MCF 10A (cell line): ENCODE data around the gene COLEC12. TPM values are rescaled to one million over a fixed set of nuclear protein-coding genes. Genes with fewer than 3 reads are reported as not detected.

Experiments
- BruUV-seq: library from RNA; stranded (reverse); fragments of 400-500 nt; replicated peaks from 2 replicates; lab custom pipeline; 2021; lab: Mats Ljungman, UMichigan
- CTCF ChIA-PET: fragments of 300-600 bp; sonication (Branson Sonifier 250); formaldehyde crosslinking; extraction: SDS; loops from one replicate; lab custom pipeline; 2021; ENCODE audit warnings: antibody characterized with exemption, inconsistent platforms; lab: Yijun Ruan, JAX
- POLR2A ChIA-PET: fragments of 300-600, 350-650 bp; sonication (Branson Sonifier 250); formaldehyde crosslinking; extraction: SDS; loops from one replicate; lab custom pipeline; 2020; ENCODE audit warnings: antibody characterized with exemption, inconsistent platforms; lab: Yijun Ruan, JAX
- DNase-seq: peaks from one replicate; pipeline ENCODE4 v3.0.0-alpha.2; 2018; ENCODE audit not compliant: unreplicated experiment
- H3K27ac Mint-ChIP-seq: one replicate; pipeline ENCODE4 v1.8.0; 2022; ENCODE audit warnings: mild to moderate bottlenecking, low read depth, mixed read lengths; ENCODE audit not compliant: unreplicated experiment
- H3K27me3 Mint-ChIP-seq: one replicate; pipeline ENCODE4 v1.8.0; 2022; ENCODE audit warnings: mixed read lengths; ENCODE audit not compliant: insufficient read depth, unreplicated experiment
- H3K36me3 Mint-ChIP-seq: one replicate; pipeline ENCODE4 v1.8.0; 2022; ENCODE audit warnings: mild to moderate bottlenecking, moderate library complexity, mixed read lengths; ENCODE audit not compliant: insufficient read depth, unreplicated experiment
- H3K4me1 Mint-ChIP-seq: one replicate; pipeline ENCODE4 v1.8.0; 2022; ENCODE audit warnings: mixed read lengths; ENCODE audit not compliant: insufficient read depth, unreplicated experiment
- H3K4me3 Mint-ChIP-seq: one replicate; pipeline ENCODE4 v1.8.0; 2022; ENCODE audit warnings: mild to moderate bottlenecking, moderate library complexity, mixed read lengths; ENCODE audit not compliant: unreplicated experiment
- H3K9me3 Mint-ChIP-seq: one replicate; pipeline ENCODE4 v1.8.0; 2022; ENCODE audit warnings: mixed read lengths; ENCODE audit not compliant: unreplicated experiment
- CTCF ChIP-seq: fragments of 200-600 bp; IDR thresholded peaks from one replicate; pipeline ENCODE4 v1.8.0; 2022; ENCODE audit warnings: antibody characterized with exemption, mild to moderate bottlenecking; ENCODE audit not compliant: unreplicated experiment
- intact Hi-C: fragments of 100-400 bp; cut with micrococcal nuclease; formaldehyde crosslinking; loops from 2 replicates; pipeline ENCODE4 v1.14.1; 2022
- total RNA-seq: library from RNA; stranded (reverse); gene quantifications from 2 replicates; pipeline ENCODE4 v1.2.3, GENCODE V29; 2022

Gene COLEC12
- total RNA-seq, 1 experiment from 2014 or later: 0.05 TPM

DNA sequence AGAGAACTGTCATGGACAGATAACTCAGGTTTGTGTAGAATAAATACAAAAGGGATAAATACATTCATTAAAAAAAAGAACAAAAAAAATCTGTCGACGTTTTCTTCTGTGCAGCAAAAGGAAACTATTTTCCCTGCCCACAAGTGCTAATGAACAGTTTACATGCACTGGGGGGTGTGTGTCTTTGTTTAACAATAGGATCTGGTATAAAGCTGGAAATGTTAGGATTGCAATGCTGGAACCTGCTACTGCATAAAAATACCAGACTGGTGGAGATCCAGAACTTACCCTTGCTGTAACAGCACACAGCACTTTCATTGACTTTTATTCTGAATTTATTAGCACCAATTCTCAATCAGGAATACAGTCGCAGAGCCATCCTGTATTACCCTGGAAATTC is 148.1 kb downstream of the COLEC12 start:
- peaks cover 7% of the 10 kb centered on the region for H3K9me3 Mint-ChIP-seq

GRCh38 chr18:350953-351572 is 149.4 kb downstream of the COLEC12 start:
- intact Hi-C loops: no loop called here
- POLR2A ChIA-PET: no interaction called here
- Mint-ChIP-seq H3K27me3 (no peaks in the 10 kb centered on the region), H3K27ac (no peak overlapping the region), H3K4me1 (no peaks in the 10 kb centered on the region), H3K4me3 (no peak overlapping the region), H3K9me3 (peaks cover 13% of the 10 kb centered on the region), H3K36me3 (no peaks in the 10 kb centered on the region)
- CTCF ChIA-PET: no interaction called here
- DNase-seq: no peak
- no TSS peak for BruUV-seq
- TF ChIP-seq CTCF: no peak

More for the DNA sequence above, 148.1 kb downstream of the COLEC12 start:
- Mint-ChIP-seq H3K27ac (no peak overlapping the region), H3K4me3 (no peak overlapping the region), H3K27me3 (no peaks in the 10 kb centered on the region), H3K36me3 (no peaks in the 10 kb centered on the region), H3K4me1 (no peaks in the 10 kb centered on the region)
- BruUV-seq: no TSS peak
- no peak for DNase-seq
- POLR2A ChIA-PET: no interaction called here
- intact Hi-C loops: no loop called here
- CTCF ChIA-PET: interaction anchor here (0.7 kb wide), 2 partner anchors 19 to 179 kb away, joined by 3 to 5 read pairs; no protein-coding TSS in a partner anchor
- TF ChIP-seq CTCF: no peak

GRCh38 chr18:346600-346999 is 153.9 kb downstream of the COLEC12 start:
- BruUV-seq: no TSS peak
- no peaks in the 10 kb centered on the region for H3K36me3 Mint-ChIP-seq

GRCh38 chr18:341102-341501 is 159.4 kb downstream of the COLEC12 start:
- DNase-seq: no peak
- Mint-ChIP-seq H3K9me3 (peaks cover 24% of the 10 kb centered on the region), H3K4me1 (no peaks in the 10 kb centered on the region), H3K27me3 (peaks cover 11% of the 10 kb centered on the region), H3K27ac (no peak overlapping the region), H3K4me3 (no peak overlapping the region), H3K36me3 (no peaks in the 10 kb centered on the region)
- TF ChIP-seq CTCF: no peak
- POLR2A ChIA-PET: no interaction called here
- BruUV-seq: no TSS peak
- intact Hi-C loops: no loop called here
- CTCF ChIA-PET: no interaction called here

More at GRCh38 chr18:346600-346999, 153.9 kb downstream of the COLEC12 start:
- Mint-ChIP-seq H3K27me3 (no peaks in the 10 kb centered on the region), H3K4me3 (no peak overlapping the region), H3K4me1 (no peaks in the 10 kb centered on the region), H3K9me3 (peaks cover 25% of the 10 kb centered on the region), H3K27ac (no peak overlapping the region)
- no peak for TF ChIP-seq CTCF
- POLR2A ChIA-PET: no interaction called here
- no peak for DNase-seq
- CTCF ChIA-PET: interaction anchor here (0.6 kb wide), 1 partner anchor 78 kb away, joined by 3 read pairs; no protein-coding TSS in a partner anchor
- intact Hi-C loops: no loop called here
